Measurements from ENCODE around the gene CDK9. TPM values are rescaled to one million over a fixed set of nuclear protein-coding genes. Genes with fewer than 3 reads are reported as not detected.

Gene CDK9
- total and polyA plus RNA-seq, 2 of the 4 experiments (the other 2 are of a cell fraction) = 30.3 to 49.9 TPM

DNA sequence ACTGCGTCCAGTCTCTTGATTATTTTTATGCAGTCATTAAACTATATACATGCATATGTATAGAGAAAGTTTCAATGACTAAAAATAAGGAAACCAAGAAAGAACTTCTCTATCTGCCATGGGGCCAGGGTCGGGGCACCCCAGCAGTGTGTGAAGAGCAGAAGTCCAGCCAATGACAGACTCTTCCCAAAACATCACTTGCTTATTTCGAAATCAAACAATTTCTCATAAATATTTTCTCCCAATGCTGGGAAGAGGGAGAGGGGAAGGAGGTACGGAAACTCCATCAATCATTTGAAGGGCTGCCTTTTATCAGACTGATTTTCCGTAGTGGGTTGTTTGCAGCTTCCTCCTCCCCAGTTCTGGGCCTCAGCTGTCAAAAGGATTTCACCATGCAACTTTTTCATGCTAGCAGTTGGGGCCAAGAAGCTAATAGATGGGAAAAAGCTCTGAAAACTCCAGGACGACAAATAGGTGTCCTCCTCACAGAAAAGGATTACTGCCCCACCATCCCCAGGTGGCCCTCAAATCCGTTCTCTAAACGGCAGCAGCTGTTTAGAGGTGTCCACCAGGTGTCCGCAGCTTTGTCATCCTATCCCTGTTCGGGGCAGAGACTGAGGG lies 16.2 kb downstream of the CDK9 start:
- H2BK20ac ChIP-seq (ENCODE audit: low read depth, low read length) = no peak overlapping the region
- peak overlapping the region; percentile 44; the same call in 1 of the 2 replicates for H3K18ac ChIP-seq (ENCODE audit: low read depth, low read length)
- peak overlapping the region; percentile 84 to 90 for H4K8ac ChIP-seq (ENCODE audit: low read depth in 2 of 2, low read length in 2 of 2)
- dilution Hi-C loops (cut with HindIII; ENCODE audit: low sequenced_read_pairs, unreplicated experiment) = no loop called here
- H4K5ac ChIP-seq (ENCODE audit: low read depth, low read length) = peak overlapping the region; percentile 80
- peak overlapping the region; percentile 1; the same call in 1 of the 2 replicates for H2AK5ac ChIP-seq (ENCODE audit: low read depth, low read length)
- H2BK5ac ChIP-seq (ENCODE audit: low read depth, low read length, poor library complexity, severe bottlenecking) = peak overlapping the region; percentile 9
- H3K79me1 ChIP-seq (ENCODE audit: low read depth in 1 of 2, low read length in 2 of 2) = peaks cover 22 to 38% of the 10 kb centered on the region in 2 experiments
- H2AFZ ChIP-seq (replicated peaks; ENCODE audit: low read length, poor library complexity) = peak overlapping the region; percentile 94
- peaks cover 17% of the 10 kb centered on the region for H3K4me1 ChIP-seq (ENCODE audit: control insufficient read depth, insufficient read depth, low read length)
- peaks cover 12% of the 10 kb centered on the region for H3K36me3 ChIP-seq (ENCODE audit: control insufficient read depth, insufficient read depth, low read length)
- peak overlapping the region; percentile 35 for H3K14ac ChIP-seq (replicated peaks; ENCODE audit: low read depth, low read length)
- H3K27me3 ChIP-seq (ENCODE audit: control insufficient read depth, insufficient read depth, low read length) = no peaks in the 10 kb centered on the region
- no peaks in the 10 kb centered on the region for H3K9me3 ChIP-seq (ENCODE audit: control insufficient read depth, insufficient read depth, low read length)
- in situ Hi-C loops (cut with MboI; ENCODE audit: low sequenced_read_pairs) = no loop called here
- H3K9me1 ChIP-seq (ENCODE audit: insufficient read depth, low read length) = peaks cover 15% of the 10 kb centered on the region; the same call in 1 of the 2 replicates
- DNase-seq (no peak), ATAC-seq (ENCODE audit: low read depth) (no peak)
- peak overlapping the region; percentile 41; the same call in 1 of the 2 replicates for H4K91ac ChIP-seq (ENCODE audit: insufficient read depth, low read depth, low read length)
- ChIA-PET CTCF (no interaction called here), POLR2A (ENCODE audit: unreplicated experiment) (interaction anchor here (1.5 kb wide), 1 partner anchor 9 kb away, joined by 15 read pairs; no protein-coding TSS in a partner anchor)
- TF ChIP-seq SMC3 (IDR thresholded peaks at IDR 0.05; ENCODE audit: low read depth, low read length) (no peak), MAFK (IDR thresholded peaks at IDR 0.05; ENCODE audit: low read depth, low read length) (no peak), FOS (IDR thresholded peaks at IDR 0.05; ENCODE audit: low read depth, low read length) (no peak), CTCF (conservative IDR thresholded peaks at IDR 0.05; ENCODE audit: low read depth, low read length) (no peak), CEBPB (IDR thresholded peaks at IDR 0.05; ENCODE audit: low read depth, low read length) (0 out of 2 replicates have a peak, but pooled peaks have one; percentile 1), NFE2L2 (IDR thresholded peaks at IDR 0.05; ENCODE audit: low read depth, low read length) (no peak)
- H3K4ac ChIP-seq (ENCODE audit: low read depth, low read length) = peak overlapping the region; percentile 33
- peak overlapping the region; percentile 13 for H2AK9ac ChIP-seq (replicated peaks; ENCODE audit: low read depth, low read length, poor library complexity)
- H2BK120ac ChIP-seq (ENCODE audit: low read depth, low read length) = 0 out of 2 replicates have a peak overlapping the region, but pooled peaks have one; percentile 39
- no peak overlapping the region for H2BK15ac ChIP-seq (ENCODE audit: low read depth, low read length)
- H3K23ac ChIP-seq (ENCODE audit: low read depth, low read length) = 0 out of 2 replicates have a peak overlapping the region, but pooled peaks have one; percentile 67
- no CpG with 5 or more reads among the region's 10 CpGs for WGBS, 2 experiments (ENCODE audit: extremely low coverage in 2 of 2, insufficient read length in 1 of 2)
- peak overlapping the region; percentile 74 for H3K27ac ChIP-seq (ENCODE audit: insufficient read depth, low read length)
- H4K20me1 ChIP-seq (ENCODE audit: insufficient read depth, low read length) = no peaks in the 10 kb centered on the region
- no TSS peak for BruUV-seq (replicated peaks)
- H3K4me2 ChIP-seq (ENCODE audit: low read depth, low read length) = peak overlapping the region; percentile 89
- no peak overlapping the region for H3K56ac ChIP-seq (ENCODE audit: extremely low read depth, insufficient read depth, low read length)
- intact Hi-C loops (cut with micrococcal nuclease) = loop anchor here (5.0 kb wide), 2 partner anchors 50 to 115 kb away; partner anchors contain the start of genes ENG and ST6GALNAC4
- peak overlapping the region; percentile 65 for H3K9ac ChIP-seq (ENCODE audit: low read depth, low read length)
- H3K4me3 ChIP-seq (ENCODE audit: insufficient read depth, low read depth, low read length) = peak overlapping the region; percentile 60
